Measurements from ENCODE around the gene CA5A. TPM values are rescaled to one million over a fixed set of nuclear protein-coding genes. Genes with fewer than 3 reads are reported as not detected.
A peak's percentile ranks its signal among the peaks of the same experiment; 100 is the strongest.

CA5A gene
- total RNA-seq, 4 donors from 2014 or later = not detected

DNA sequence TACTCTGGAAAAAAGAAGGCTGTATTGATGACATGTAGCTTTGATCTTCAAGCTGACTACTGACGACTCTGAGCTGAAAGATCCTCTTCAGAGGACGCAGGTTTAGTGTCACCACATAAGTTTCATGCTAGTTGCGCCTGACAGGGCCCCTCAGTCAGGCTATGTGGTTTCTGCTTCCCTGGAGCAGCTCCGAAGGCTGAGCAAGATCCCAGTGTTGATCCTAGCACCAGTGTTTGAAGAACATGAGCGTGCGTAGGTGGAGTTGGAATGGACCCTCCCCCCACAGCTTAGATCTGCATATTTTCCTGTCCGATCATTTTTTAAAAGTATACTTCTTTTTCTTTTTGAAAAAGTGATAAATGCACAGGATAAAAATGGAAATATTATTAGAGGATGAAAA, 32.2 kb upstream of the CA5A start:
- Histone ChIP-seq H3K27ac (peak overlapping the region in 1 of 4 donors; percentile 43), H3K4me1 (peaks cover 4 to 45% (median 17%) of the 10 kb centered on the region in 3 donors), H3K4me3 (no peak overlapping the region), H3K36me3 (peaks cover 0 to 13% of the 10 kb centered on the region in 2 donors), H3K27me3 (no peaks in the 10 kb centered on the region), H3K9me3 (peaks cover 0 to 23% (median 0%) of the 10 kb centered on the region in 3 donors)
- 43 to 46% methylated on average over 4 to 6 of the region's 7 CpGs for WGBS, 2 donors (ENCODE audit: low coverage in 1 of 2)
- peak; percentile 29 for TF ChIP-seq POLR2AphosphoS5 (IDR thresholded peaks at IDR 0.05)
- TF ChIP-seq EP300 (IDR thresholded peaks at IDR 0.05) = no peak
- ATAC-seq = peak; percentile 52

DNA sequence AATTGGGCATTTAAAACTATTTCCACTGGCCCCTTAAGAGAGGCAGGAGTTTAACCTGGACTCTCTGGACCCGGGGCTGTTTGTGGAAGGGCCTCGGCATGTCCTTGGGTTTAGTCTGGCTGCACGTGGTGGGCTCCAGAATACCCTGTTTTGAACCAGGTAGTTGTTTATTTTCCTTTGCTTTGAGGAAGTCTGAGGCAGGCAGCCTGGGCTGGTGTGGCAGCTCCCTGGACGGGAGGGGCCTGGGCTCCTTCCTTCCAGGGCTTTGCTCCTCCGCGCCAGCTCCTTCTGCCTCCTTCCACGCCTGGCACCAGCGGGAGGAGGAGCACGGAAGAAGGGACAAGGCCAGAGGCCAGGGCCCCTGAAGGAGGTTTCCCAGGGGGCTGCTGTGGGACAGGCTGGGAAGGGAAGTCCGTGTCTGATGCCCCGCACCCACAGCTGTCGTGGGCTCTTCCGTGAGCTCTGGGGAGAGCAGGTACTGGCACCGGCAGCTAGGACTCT, 30.4 kb upstream of the CA5A start:
- TF ChIP-seq POLR2A (IDR thresholded peaks at IDR 0.05) (no peak), EP300 (IDR thresholded peaks at IDR 0.05) (no peak), POLR2AphosphoS5 (IDR thresholded peaks at IDR 0.05) (no peak)
- TF ChIP-seq, protein P1, sequence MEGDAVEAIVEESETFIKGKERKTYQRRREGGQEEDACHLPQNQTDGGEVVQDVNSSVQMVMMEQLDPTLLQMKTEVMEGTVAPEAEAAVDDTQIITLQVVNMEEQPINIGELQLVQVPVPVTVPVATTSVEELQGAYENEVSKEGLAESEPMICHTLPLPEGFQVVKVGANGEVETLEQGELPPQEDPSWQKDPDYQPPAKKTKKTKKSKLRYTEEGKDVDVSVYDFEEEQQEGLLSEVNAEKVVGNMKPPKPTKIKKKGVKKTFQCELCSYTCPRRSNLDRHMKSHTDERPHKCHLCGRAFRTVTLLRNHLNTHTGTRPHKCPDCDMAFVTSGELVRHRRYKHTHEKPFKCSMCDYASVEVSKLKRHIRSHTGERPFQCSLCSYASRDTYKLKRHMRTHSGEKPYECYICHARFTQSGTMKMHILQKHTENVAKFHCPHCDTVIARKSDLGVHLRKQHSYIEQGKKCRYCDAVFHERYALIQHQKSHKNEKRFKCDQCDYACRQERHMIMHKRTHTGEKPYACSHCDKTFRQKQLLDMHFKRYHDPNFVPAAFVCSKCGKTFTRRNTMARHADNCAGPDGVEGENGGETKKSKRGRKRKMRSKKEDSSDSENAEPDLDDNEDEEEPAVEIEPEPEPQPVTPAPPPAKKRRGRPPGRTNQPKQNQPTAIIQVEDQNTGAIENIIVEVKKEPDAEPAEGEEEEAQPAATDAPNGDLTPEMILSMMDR (IDR thresholded peaks at IDR 0.05) = no peak
- Histone ChIP-seq H3K4me1 (peaks cover 4 to 45% (median 17%) of the 10 kb centered on the region in 3 donors), H3K36me3 (peaks cover 0 to 12% of the 10 kb centered on the region in 2 donors), H3K27me3 (no peaks in the 10 kb centered on the region), H3K9me3 (peaks cover 0 to 7% (median 0%) of the 10 kb centered on the region in 3 donors), H3K4me3 (peak overlapping the region in 1 of 2 donors; percentile 31), H3K27ac (peak overlapping the region; percentile 40 to 81 (median 72))
- peak; percentile 70 for ATAC-seq
- 4 to 12% methylated on average over 5 to 7 of the region's 14 CpGs for WGBS, 2 donors (ENCODE audit: low coverage in 1 of 2)

DNA sequence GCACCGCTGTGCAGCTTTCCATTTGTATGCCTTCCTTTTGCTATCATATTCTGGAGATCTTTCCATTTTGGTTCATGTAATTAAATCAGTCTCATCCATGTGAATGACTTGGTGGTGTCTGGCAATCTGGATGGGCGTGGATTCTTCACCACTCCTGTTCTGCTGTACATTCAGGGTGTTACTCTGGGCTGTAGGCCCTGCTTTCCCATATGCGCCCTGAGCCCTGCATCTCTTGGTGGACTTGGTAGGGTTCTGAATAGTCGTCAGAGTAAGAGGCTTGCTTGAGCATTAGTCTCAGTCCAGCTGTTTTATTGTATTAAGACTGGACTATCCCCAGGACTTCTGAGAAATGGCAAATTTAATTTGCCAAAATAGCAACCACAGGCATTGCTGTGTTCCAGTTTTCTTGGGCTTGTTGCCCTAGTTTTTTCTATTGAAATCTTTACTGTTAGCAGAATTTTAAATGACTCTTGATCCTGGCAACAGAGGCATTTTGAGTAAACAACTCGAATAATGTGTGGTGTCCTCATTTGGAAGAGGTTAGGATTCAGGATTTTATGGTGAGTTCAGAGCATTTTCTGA, 29.8 kb upstream of the CA5A start:
- 32 to 39% methylated on average over 3 to 4 of the region's 5 CpGs for WGBS, 2 donors (ENCODE audit: low coverage in 1 of 2)
- H3K27ac ChIP-seq = peak overlapping the region; percentile 40 to 81 (median 72)
- peaks cover 4 to 45% (median 17%) of the 10 kb centered on the region in 3 donors for H3K4me1 ChIP-seq
- no peaks in the 10 kb centered on the region for H3K27me3 ChIP-seq
- peaks cover 0 to 1% (median 0%) of the 10 kb centered on the region in 3 donors for H3K9me3 ChIP-seq
- TF ChIP-seq, protein P1 (IDR thresholded peaks at IDR 0.05) = no peak
- TF ChIP-seq POLR2A (IDR thresholded peaks at IDR 0.05) = no peak
- peak; percentile 64 for TF ChIP-seq POLR2AphosphoS5 (IDR thresholded peaks at IDR 0.05)
- TF ChIP-seq EP300 (IDR thresholded peaks at IDR 0.05) = no peak
- H3K36me3 ChIP-seq = peaks cover 0 to 6% of the 10 kb centered on the region in 2 donors
- H3K4me3 ChIP-seq = no peak overlapping the region
- peak; percentile 60 for ATAC-seq

DNA sequence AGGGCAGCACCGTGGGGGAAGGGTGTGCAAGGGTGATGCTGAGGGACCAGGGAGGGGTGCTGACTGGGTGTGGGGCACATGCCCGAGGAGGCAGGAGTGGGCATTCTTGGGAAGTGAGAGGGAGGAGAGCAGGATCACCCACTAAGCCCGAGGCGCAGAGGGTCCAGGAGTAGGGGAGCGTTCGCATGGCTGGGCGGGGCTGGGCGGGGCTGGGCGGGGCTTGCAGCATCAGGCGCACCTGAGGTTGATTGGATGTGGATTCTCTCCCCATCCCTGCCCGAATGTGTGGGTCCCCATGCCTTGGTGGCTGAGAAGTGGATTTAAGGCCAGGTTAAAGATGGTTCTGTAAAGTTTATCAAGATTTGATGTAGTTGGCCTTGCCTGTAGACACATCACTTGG, 29.1 kb upstream of the CA5A start:
- Histone ChIP-seq H3K27ac (peak overlapping the region in 2 of 4 donors; percentile 65 to 81), H3K36me3 (no peaks in the 10 kb centered on the region), H3K4me3 (no peak overlapping the region), H3K27me3 (no peaks in the 10 kb centered on the region), H3K4me1 (peaks cover 4 to 45% (median 17%) of the 10 kb centered on the region in 3 donors), H3K9me3 (no peaks in the 10 kb centered on the region)
- no peak for TF ChIP-seq POLR2A (IDR thresholded peaks at IDR 0.05)
- 62 to 70% methylated on average over 2 to 3 of the region's 11 CpGs for WGBS, 2 donors (ENCODE audit: low coverage in 1 of 2)
- ATAC-seq = no peak

DNA sequence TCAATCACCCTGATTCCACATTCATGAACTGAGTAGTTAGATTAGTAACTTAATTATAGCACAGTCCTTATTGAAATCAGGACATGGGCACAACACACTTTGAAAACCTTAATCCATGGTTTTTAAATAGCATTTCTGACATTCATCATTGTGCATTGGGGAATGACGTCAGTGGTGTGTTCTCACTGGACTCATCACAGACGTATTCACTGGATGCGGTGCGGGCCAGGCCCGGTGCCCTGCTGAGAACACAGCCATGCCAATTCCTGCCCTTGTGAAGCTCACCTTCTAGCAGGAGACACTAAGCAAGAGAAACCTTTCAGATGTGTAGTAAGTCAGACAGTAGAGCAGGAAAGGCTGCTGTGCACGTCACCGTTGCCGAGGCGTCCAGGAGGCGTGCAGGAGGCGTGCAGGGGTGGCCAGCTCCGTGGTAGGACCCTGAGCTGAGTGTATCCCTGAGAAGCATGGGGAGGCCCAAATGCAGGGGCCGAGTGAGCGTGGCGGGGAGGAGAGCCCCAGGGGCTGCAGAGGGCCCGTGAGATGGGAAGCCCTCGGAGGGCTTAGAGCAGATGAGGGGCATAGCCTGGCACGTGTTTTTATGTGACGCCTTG, 27.8 kb upstream of the CA5A start:
- TF ChIP-seq POLR2AphosphoS5 (IDR thresholded peaks at IDR 0.05) (no peak), POLR2A (IDR thresholded peaks at IDR 0.05) (no peak), EP300 (IDR thresholded peaks at IDR 0.05) (no peak)
- TF ChIP-seq, protein P1 (IDR thresholded peaks at IDR 0.05) = no peak
- WGBS, 2 donors (ENCODE audit: low coverage in 1 of 2) = 61 to 90% methylated on average over 3 to 4 of the region's 19 CpGs
- peak overlapping the region in 3 of 4 donors; percentile 26 to 48 (median 29) for H3K27ac ChIP-seq
- peaks cover 4 to 50% (median 17%) of the 10 kb centered on the region in 3 donors for H3K4me1 ChIP-seq
- no peaks in the 10 kb centered on the region for H3K36me3 ChIP-seq
- ATAC-seq = no peak
- H3K4me3 ChIP-seq = no peak overlapping the region
- H3K27me3 ChIP-seq = no peaks in the 10 kb centered on the region
- H3K9me3 ChIP-seq = no peaks in the 10 kb centered on the region

Data from gastroesophageal sphincter (tissue), 4 donors.